ENCODE measurements around the gene KMT2C.
"Not testable (repeated sequence)": the region's sequence is repeated elsewhere in the genome, so short reads cannot be mapped to it uniquely, and the experiment has no call there.

The KMT2C gene

GRCh38 chr7:152399344-152399743, 36.5 kb downstream of the KMT2C start:
- DNase-seq: no peak

- DNase-seq: no peak
These were observed 40.7 kb downstream of the KMT2C start for GRCh38 chr7:152395112-152395511.

GRCh38 chr7:152394214-152394613, 41.6 kb downstream of the KMT2C start:
- not testable (repeated sequence) for DNase-seq

- DNase-seq: no peak
These were observed 43.5 kb downstream of the KMT2C start for GRCh38 chr7:152392254-152392653.

GRCh38 chr7:152386136-152386764, 49.6 kb downstream of the KMT2C start:
- not testable (repeated sequence) for DNase-seq

- DNase-seq: not testable (repeated sequence)
These were observed 51.3 kb downstream of the KMT2C start for GRCh38 chr7:152384235-152385200.

GRCh38 chr7:152383341-152384234, 52.2 kb downstream of the KMT2C start:
- DNase-seq: no peak

GRCh38 chr7:152382244-152382643, 53.6 kb downstream of the KMT2C start:
- no peak for DNase-seq

- not testable (repeated sequence) for DNase-seq
These were observed 54.7 kb downstream of the KMT2C start for GRCh38 chr7:152380931-152381578.

GRCh38 chr7:152378497-152378896, 57.3 kb downstream of the KMT2C start:
- DNase-seq: not testable (repeated sequence)

GRCh38 chr7:152376716-152377484, 58.9 kb downstream of the KMT2C start:
- DNase-seq: not testable (repeated sequence)

- no peak for DNase-seq
These were observed 65.5 kb downstream of the KMT2C start for GRCh38 chr7:152370297-152370696.

GRCh38 chr7:152369518-152369917, 66.3 kb downstream of the KMT2C start:
- DNase-seq: no peak

GRCh38 chr7:152367170-152367569, 68.6 kb downstream of the KMT2C start:
- no peak for DNase-seq

GRCh38 chr7:152366662-152367061, 69.1 kb downstream of the KMT2C start:
- no peak for DNase-seq

GRCh38 chr7:152365982-152366603, 69.7 kb downstream of the KMT2C start:
- DNase-seq: no peak

- no peak for DNase-seq
These were observed 72.0 kb downstream of the KMT2C start for GRCh38 chr7:152363798-152364197.

- DNase-seq: no peak
These were observed 73.5 kb downstream of the KMT2C start for GRCh38 chr7:152362128-152362926.

- no peak for DNase-seq
These were observed 80.2 kb downstream of the KMT2C start for GRCh38 chr7:152355474-152356057.

GRCh38 chr7:152354061-152354460, 81.7 kb downstream of the KMT2C start:
- no peak for DNase-seq

All from OCI-M1 (cell line).